Pancreas (tissue), 10 donors: ENCODE data around the gene PTPRD. TPM values are rescaled to one million over a fixed set of nuclear protein-coding genes. Genes with fewer than 3 reads are reported as not detected.

Source experiments
- ATAC-seq, 4 donors: fragments of 200-7000 bp; cut with Tn5 transposase; one replicate each; pipeline versions ENCODE4 v1.8.0 to v1.9.1; 2020; ENCODE audit warnings: mild to moderate bottlenecking in 4 of 4, moderate library complexity in 4 of 4
- DNase-seq, 6 donors: peaks; one replicate each; pipeline ENCODE4 v3.0.0-alpha.2; 2020
- FAIRE-seq: peaks from 2 replicates; lab custom pipeline; 2012; peaks lifted over from hg19 to GRCh38; lab: Jason Lieb, UNC
- H3K27ac ChIP-seq, 4 donors: fragments of 200-600 bp; sonication (generic); 1 replicate in 3 of 4; 2 replicates in 1 of 4; pipeline versions ENCODE4 v1.5.0 to v1.8.0; 2020
- H3K27me3 ChIP-seq, 4 donors: fragments of 200-600 bp; one replicate each; pipeline ENCODE4 v1.8.0; 2021
- H3K36me3 ChIP-seq, 3 donors: fragments of 200-600 bp; sonication (generic) in 1 of 3; one replicate each; pipeline versions ENCODE4 v1.5.0 to v1.8.0; 2020 to 2021
- H3K4me1 ChIP-seq, 3 donors: fragments of 200-600 bp; one replicate each; pipeline ENCODE4 v1.8.0; 2021
- H3K4me3 ChIP-seq, 4 donors: fragments of 200-600 bp; sonication (generic) in 2 of 4; one replicate each; pipeline versions ENCODE4 v1.5.0 to v1.8.0; 2020 to 2021
- H3K9me3 ChIP-seq, 4 donors: fragments of 200-600 bp; one replicate each; pipeline ENCODE4 v1.8.0; 2021
- CTCF ChIP-seq, 4 donors: fragments of 200-600 bp; sonication (generic) in 3 of 4; IDR thresholded peaks; one replicate each; pipeline versions ENCODE4 v1.5.0 to v1.8.0; 2021; ENCODE audit warnings: antibody characterized with exemption in 4 of 4
- WGBS, 2 donors: extraction: QIAGEN DNeasy Blood & Tissue Kit; methylation state at CpG; one replicate each; pipeline ENCODE4 v1.1.7; 2013; 5-methylcytosine and 5-hydroxymethylcytosine counted together
- intact Hi-C, 3 donors: fragments of 100-400 bp; cut with DNase I; formaldehyde crosslinking; loops; one replicate each; pipeline versions ENCODE4 v1.11.1 to v1.14.2; 2022
- polyA plus RNA-seq, 2 donors: library from polyadenylated mRNA; stranded (reverse); fragments of 200-250 nt; gene quantifications; one replicate each; pipeline ENCODE4 v1.2.3, GENCODE V29; 2013
- total RNA-seq, 6 donors: library from RNA; stranded (reverse); fragmentation: NEBNext Ultra II Directional in 4 of 6; extraction: Animal tissue kit (Norgen Biotek cat#: 25700) in 4 of 6; gene quantifications; one replicate each; pipeline versions ENCODE4 v1.2.1 to v1.2.4, GENCODE V29; 2021 to 2023
- donor health status: healthy with polysubstance abuse.
- donor health status: DM: no; HTN: no; CAD: no; lungs with moderate emphysema.
- donor health status: DM: no; HTN: no; CAD: no.
- donor health status: control.
- donor health status: control.
- donor health status: Bipolar disorder and iron deficiency.
- donor health status: DM: yes; HTN: yes; CAD: no.
- donor health status: DM: no; HTN: no; CAD: no.
- donor health status: DM: no; HTN: no; CAD: no.
- donor health status: DM: yes; HTN: yes; CAD: no.

PTPRD gene
- total and polyA plus RNA-seq, 8 donors: 2.1 to 21.7 (median 5.1) TPM

- intact Hi-C loops: no loop called here
- H3K4me1 ChIP-seq: no peaks in the 10 kb centered on the region
- H3K4me3 ChIP-seq: no peak overlapping the region
- 27 to 31% methylated on average over 1 of the region's 1 CpG for WGBS, 2 donors
- no peak overlapping the region for H3K27ac ChIP-seq
- no peak for TF ChIP-seq CTCF (IDR thresholded peaks at IDR 0.05)
- no peaks in the 10 kb centered on the region for H3K27me3 ChIP-seq
- no peak for FAIRE-seq
- no peaks in the 10 kb centered on the region for H3K36me3 ChIP-seq
- ATAC-seq: no peak
- no peaks in the 10 kb centered on the region for H3K9me3 ChIP-seq
- DNase-seq: no peak
Observed at GRCh38 chr9:9565700-9566099, 1047.1 kb downstream of the PTPRD start.

GRCh38 chr9:9563817-9564216 is 1049.0 kb downstream of the PTPRD start:
- DNase-seq: no peak
- no peak for ATAC-seq
- no peak for FAIRE-seq
- TF ChIP-seq CTCF (IDR thresholded peaks at IDR 0.05): no peak
- intact Hi-C loops: no loop called here
- Histone ChIP-seq H3K4me1 (no peaks in the 10 kb centered on the region), H3K27me3 (no peaks in the 10 kb centered on the region), H3K27ac (no peak overlapping the region), H3K36me3 (no peaks in the 10 kb centered on the region), H3K4me3 (no peak overlapping the region), H3K9me3 (no peaks in the 10 kb centered on the region)

- Histone ChIP-seq H3K27ac (no peak overlapping the region), H3K9me3 (no peaks in the 10 kb centered on the region), H3K4me3 (no peak overlapping the region), H3K36me3 (no peaks in the 10 kb centered on the region), H3K4me1 (no peaks in the 10 kb centered on the region), H3K27me3 (no peaks in the 10 kb centered on the region)
- FAIRE-seq (no peak), DNase-seq (peak in 1 of 6 donors; percentile 29), ATAC-seq (no peak)
- 57 to 70% methylated on average over 11 of the region's 11 CpGs for WGBS, 2 donors
- no peak for TF ChIP-seq CTCF (IDR thresholded peaks at IDR 0.05)
- intact Hi-C loops: no loop called here
Observed at GRCh38 chr9:9560382-9561035, 1052.3 kb downstream of the PTPRD start.

- H3K4me3 ChIP-seq: no peak overlapping the region
- FAIRE-seq: no peak
- no peak for ATAC-seq
- WGBS, 2 donors: 84 to 89% methylated on average over 7 of the region's 7 CpGs
- no peaks in the 10 kb centered on the region for H3K36me3 ChIP-seq
- no peaks in the 10 kb centered on the region for H3K4me1 ChIP-seq
- intact Hi-C loops: no loop called here
- no peak for TF ChIP-seq CTCF (IDR thresholded peaks at IDR 0.05)
- H3K9me3 ChIP-seq: no peaks in the 10 kb centered on the region
- DNase-seq: peak in 1 of 6 donors; percentile 10
- H3K27me3 ChIP-seq: no peaks in the 10 kb centered on the region
- no peak overlapping the region for H3K27ac ChIP-seq
Observed at GRCh38 chr9:9558907-9559306, 1053.9 kb downstream of the PTPRD start.

- Histone ChIP-seq H3K4me3 (no peak overlapping the region), H3K4me1 (no peaks in the 10 kb centered on the region), H3K36me3 (no peaks in the 10 kb centered on the region), H3K9me3 (no peaks in the 10 kb centered on the region), H3K27ac (no peak overlapping the region), H3K27me3 (no peaks in the 10 kb centered on the region)
- TF ChIP-seq CTCF (IDR thresholded peaks at IDR 0.05): no peak
- WGBS, 2 donors: 66 to 69% methylated on average over 5 of the region's 5 CpGs
- intact Hi-C loops: no loop called here
- ATAC-seq (no peak), DNase-seq (peak in 1 of 6 donors; percentile 9), FAIRE-seq (no peak)
Observed at GRCh38 chr9:9557804-9558334, 1054.9 kb downstream of the PTPRD start.
